Renal cortex interstitium (tissue), 11 donors: ENCODE data around the gene ZNF444. TPM values are rescaled to one million over a fixed set of nuclear protein-coding genes. Genes with fewer than 3 reads are reported as not detected.
"Not testable (repeated sequence)": the region's sequence is repeated elsewhere in the genome, so short reads cannot be mapped to it uniquely, and the experiment has no call there.

Experiments used
- DNase-seq, 11 donors: peaks; one replicate each; pipeline ENCODE4 v3.0.0-alpha.2; 2013; ENCODE audit warnings: low read depth in 9 of 11, low spot score in 4 of 11; ENCODE audit errors: extremely low read depth in 1 of 11
- polyA plus RNA-seq, 3 donors: library from polyadenylated mRNA; unstranded; fragments of 120-200 nt; gene quantifications; one replicate each; pipeline ENCODE4 v1.2.1, GENCODE V29; 2013; ENCODE audit not compliant: insufficient read length in 3 of 3

Gene ZNF444
- polyA plus RNA-seq, 3 donors: 21.3 to 41.4 (median 36.1) TPM

- DNase-seq: no peak
Observed at GRCh38 chr19:56156768-56157167, 15.7 kb downstream of the ZNF444 start.

GRCh38 chr19:56158170-56158757, 17.2 kb downstream of the ZNF444 start:
- no peak for DNase-seq

- no peak for DNase-seq
Observed at GRCh38 chr19:56159009-56159559, 18.0 kb downstream of the ZNF444 start.

GRCh38 chr19:56159622-56160271, 18.7 kb downstream of the ZNF444 start:
- DNase-seq: no peak

GRCh38 chr19:56161534-56161933, 20.4 kb downstream of the ZNF444 start:
- DNase-seq: no peak

GRCh38 chr19:56162258-56162657, 21.2 kb downstream of the ZNF444 start:
- no peak for DNase-seq

GRCh38 chr19:56163097-56163496, 22.0 kb downstream of the ZNF444 start:
- no peak for DNase-seq

GRCh38 chr19:56167064-56167578, 26.0 kb downstream of the ZNF444 start:
- peak in 3 of 11 donors; percentile 29 to 43 (median 31) for DNase-seq

- DNase-seq: no peak
Observed at GRCh38 chr19:56170261-56170660, 29.2 kb downstream of the ZNF444 start.

GRCh38 chr19:56174086-56174485, 33.0 kb downstream of the ZNF444 start:
- no peak for DNase-seq

GRCh38 chr19:56174550-56174949, 33.5 kb downstream of the ZNF444 start:
- no peak for DNase-seq

- peak in 2 of 11 donors; percentile 11 to 13 for DNase-seq
Observed at GRCh38 chr19:56175861-56176307, 34.8 kb downstream of the ZNF444 start, which contains the start of gene GALP. Gene GALP (plus strand): TSS chr19:56176008. CDS start chr19:56177109, 1,101 bp downstream.

- not testable (repeated sequence) for DNase-seq
Observed at GRCh38 chr19:56176310-56176709, 35.2 kb downstream of the ZNF444 start.

GRCh38 chr19:56176881-56177280, 35.8 kb downstream of the ZNF444 start:
- no peak for DNase-seq

- no peak for DNase-seq
Observed at GRCh38 chr19:56177564-56178243, 36.6 kb downstream of the ZNF444 start.

GRCh38 chr19:56189785-56190184, 48.7 kb downstream of the ZNF444 start:
- DNase-seq: no peak

GRCh38 chr19:56191115-56191514, 50.0 kb downstream of the ZNF444 start:
- DNase-seq: no peak

- no peak for DNase-seq
Observed at GRCh38 chr19:56191711-56192110, 50.6 kb downstream of the ZNF444 start.

GRCh38 chr19:56193981-56194640, 53.0 kb downstream of the ZNF444 start:
- DNase-seq: peak in 3 of 11 donors; percentile 16 to 27 (median 18)
